Adipose tissue (tissue), 3 donors: ENCODE measurements around the gene FUT6. TPM values are rescaled to one million over a fixed set of nuclear protein-coding genes. Genes with fewer than 3 reads are reported as not detected.
"Not testable (repeated sequence)": the region's sequence is repeated elsewhere in the genome, so short reads cannot be mapped to it uniquely, and the experiment has no call there.

Experiments
- H3K27ac ChIP-seq: one replicate; pipeline ENCODE4 v1.5.1; 2013; ENCODE audit warnings: low read depth, low read length
- WGBS, 3 donors: extraction: QIAGEN DNeasy Blood & Tissue Kit; methylation state at CpG; one replicate each; pipeline ENCODE4 v1.1.7; 2013; 5-methylcytosine and 5-hydroxymethylcytosine counted together
- polyA plus RNA-seq, 3 donors: library from polyadenylated mRNA; stranded (reverse); fragments of 200-250 nt; gene quantifications; one replicate each; pipeline ENCODE4 v1.2.3, GENCODE V29; 2013
- donor health status: healthy with polysubstance abuse.
- donor health status: Bipolar disorder and iron deficiency.
- donor health status: healthy.

The FUT6 gene
- polyA plus RNA-seq, 3 donors, result 0.10 to 2.5 TPM; not detected in 1

DNA sequence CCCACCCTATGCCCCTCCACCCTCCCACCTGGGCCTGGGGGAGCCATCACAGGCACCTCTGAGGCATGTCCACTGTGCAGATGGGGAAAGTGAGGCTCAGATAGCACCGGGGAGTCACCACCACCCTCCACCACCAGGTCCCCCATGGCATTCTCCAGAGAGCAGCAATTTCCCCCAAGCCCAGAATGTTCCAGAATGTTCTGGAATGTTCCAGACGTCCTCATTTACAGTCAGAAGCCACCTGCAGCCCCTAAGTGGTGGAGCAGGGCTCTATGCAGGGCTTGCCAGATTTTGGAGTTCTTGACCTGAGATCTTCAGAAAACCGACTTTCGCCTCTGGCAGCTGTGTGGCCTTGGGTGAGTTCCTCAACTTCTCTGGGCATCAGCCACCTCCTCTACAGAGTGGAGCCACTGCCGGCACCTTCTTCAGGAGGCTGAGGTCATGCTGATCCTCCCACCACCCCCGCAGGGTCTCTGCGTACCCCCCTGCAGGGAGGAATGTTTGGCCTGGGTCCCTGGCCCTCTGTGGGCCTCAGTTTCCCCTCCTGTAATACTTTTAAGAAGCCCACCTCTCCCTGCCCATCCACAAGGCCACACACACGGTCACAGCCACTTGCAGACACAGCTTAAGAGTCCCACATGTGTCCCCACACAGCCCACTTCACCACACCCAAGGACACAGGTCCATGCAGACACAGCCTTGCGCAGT is 24.7 kb upstream of the FUT6 start:
- no peak overlapping the region for H3K27ac ChIP-seq
- 80 to 87% (median 82%) methylated on average over 9 of the region's 9 CpGs for WGBS, 3 donors

DNA sequence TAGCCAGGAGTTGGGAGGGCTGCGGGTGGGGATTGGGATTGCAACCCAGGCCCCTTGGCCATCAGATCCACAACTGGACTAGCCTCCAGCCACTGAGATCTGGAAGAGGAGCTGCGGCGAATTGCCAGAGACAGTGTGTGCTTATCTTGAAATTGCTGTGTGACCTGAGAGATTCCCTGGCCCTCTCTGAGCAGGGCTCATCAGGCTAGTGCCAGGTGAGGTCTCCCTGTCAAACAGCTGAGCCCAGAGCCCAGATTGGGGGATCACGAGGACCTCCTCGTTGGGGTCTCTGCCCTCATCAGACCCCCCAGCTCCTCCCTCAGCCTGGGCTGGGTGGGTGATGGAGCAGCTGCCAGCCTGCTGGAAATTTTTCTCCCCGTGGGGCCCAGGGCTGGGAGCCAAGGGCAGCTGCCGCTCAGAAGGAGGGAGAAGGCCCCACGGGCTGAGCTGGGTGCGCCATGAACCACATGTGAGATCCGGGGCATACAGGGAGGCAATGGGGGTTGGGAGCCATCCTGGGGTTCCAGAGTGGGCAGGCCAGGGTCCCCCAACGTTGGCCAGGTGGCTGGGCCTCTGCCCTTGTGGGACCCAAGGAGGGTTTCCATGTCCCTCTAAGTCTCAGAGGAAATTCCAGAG is 23.6 kb upstream of the FUT6 start:
- 57 to 76% (median 67%) methylated on average over 11 of the region's 11 CpGs for WGBS, 3 donors
- no peak overlapping the region for H3K27ac ChIP-seq

DNA sequence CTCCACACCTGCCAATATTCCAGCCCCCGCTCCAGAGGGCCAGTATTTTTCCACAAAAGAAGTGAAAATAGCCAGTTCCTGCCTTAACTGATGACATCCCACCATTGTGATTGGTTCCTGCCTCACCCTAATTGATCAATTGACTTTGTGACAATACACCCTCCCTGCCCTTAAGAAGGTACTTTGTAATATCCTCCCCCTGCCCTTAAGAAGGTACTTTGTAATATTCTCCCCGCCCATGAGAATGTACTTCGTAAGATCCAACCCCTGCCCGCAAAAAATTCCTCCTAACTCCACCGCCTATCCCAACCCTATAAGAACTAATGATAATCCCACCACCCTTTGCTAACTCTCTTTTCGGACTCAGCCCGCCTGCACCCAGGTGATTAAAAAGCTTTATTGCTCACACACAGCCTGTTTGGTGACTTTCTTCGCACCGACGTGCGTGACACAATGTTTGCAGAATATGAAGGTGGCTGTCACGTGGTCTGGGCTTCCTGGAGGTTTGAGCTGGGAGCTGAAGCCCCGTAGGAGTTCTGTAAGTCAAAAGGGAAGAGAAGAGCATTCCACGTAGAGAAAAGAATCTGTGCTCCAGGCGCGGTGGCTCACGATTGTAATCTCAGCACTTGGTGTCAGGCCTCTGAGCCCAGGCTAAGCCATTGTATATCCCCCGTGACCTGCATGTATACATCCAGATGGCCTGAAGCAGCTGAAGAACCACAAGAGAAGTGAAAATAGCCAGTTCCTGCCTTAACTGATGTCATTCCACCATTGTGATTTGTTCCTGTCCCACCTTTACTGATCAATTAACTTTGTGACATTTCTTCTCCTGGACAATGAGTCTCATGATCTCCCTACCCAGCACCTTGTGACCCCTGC is 17.9 kb upstream of the FUT6 start:
- WGBS, 3 donors, result 77 to 87% (median 87%) methylated on average over 18 of the region's 18 CpGs
- H3K27ac ChIP-seq, result no peak overlapping the region

DNA sequence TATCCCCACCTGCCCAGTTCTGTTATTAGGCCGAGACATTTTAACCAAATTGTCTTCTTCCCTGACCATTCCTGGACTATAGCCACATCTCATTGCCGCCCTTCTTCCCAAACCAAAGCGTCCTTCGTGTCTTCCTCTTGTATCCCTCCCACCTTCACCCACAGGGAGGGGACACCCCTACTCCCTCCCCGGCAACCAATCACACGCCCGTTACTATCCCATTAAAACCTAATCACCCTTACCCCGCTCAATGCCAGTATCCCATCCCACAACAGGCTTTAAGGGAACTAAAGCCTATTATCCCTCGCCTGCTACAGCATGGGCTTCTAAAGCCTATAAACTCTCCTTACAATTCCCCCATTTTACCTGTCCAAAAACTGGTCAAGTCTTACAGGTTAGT is 15.6 kb upstream of the FUT6 start:
- H3K27ac ChIP-seq, result not testable (repeated sequence)
- WGBS, 3 donors, result 81 to 90% (median 84%) methylated on average over 9 of the region's 9 CpGs

GRCh38 chr19:5854121-5854520 is 14.6 kb upstream of the FUT6 start:
- not testable (repeated sequence) for H3K27ac ChIP-seq
- 77 to 79% (median 78%) methylated on average over 10 of the region's 10 CpGs for WGBS, 3 donors

GRCh38 chr19:5851302-5851701 is 11.8 kb upstream of the FUT6 start, which contains the start of gene FUT3:
Gene FUT3 (minus strand): TSS chr19:5851449.
- H3K27ac ChIP-seq, result no peak within 1 kb of the TSS
- 55 to 72% (median 59%) methylated on average over 10 of the region's 10 CpGs for WGBS, 3 donors

GRCh38 chr19:5850743-5851293 is 11.3 kb upstream of the FUT6 start:
- H3K27ac ChIP-seq, result no peak overlapping the region
- 11 to 20% (median 15%) methylated on average over 5 of the region's 5 CpGs for WGBS, 3 donors

- WGBS, 3 donors, result 77 to 87% (median 85%) methylated on average over 6 of the region's 6 CpGs
- no peak overlapping the region for H3K27ac ChIP-seq
Observed at GRCh38 chr19:5850189-5850588, 10.7 kb upstream of the FUT6 start.

- not testable (repeated sequence) for H3K27ac ChIP-seq
- WGBS, 3 donors, result 70 to 78% (median 72%) methylated on average over 5 of the region's 5 CpGs
Observed at GRCh38 chr19:5848621-5849020, 9.1 kb upstream of the FUT6 start.

GRCh38 chr19:5847846-5848245 is 8.3 kb upstream of the FUT6 start:
- WGBS, 3 donors, result 77 to 85% (median 85%) methylated on average over 10 of the region's 10 CpGs

GRCh38 chr19:5844456-5845433 is 5.2 kb upstream of the FUT6 start:
- 84 to 88% (median 86%) methylated on average over 23 to 24 of the region's 24 CpGs for WGBS, 3 donors
- no peak overlapping the region for H3K27ac ChIP-seq

More at GRCh38 chr19:5847846-5848245, 8.3 kb upstream of the FUT6 start:
- H3K27ac ChIP-seq, result not testable (repeated sequence)

- H3K27ac ChIP-seq, result no peak overlapping the region
- 89 to 95% (median 93%) methylated on average over 21 of the region's 21 CpGs for WGBS, 3 donors
Observed at GRCh38 chr19:5843295-5843927, 3.9 kb upstream of the FUT6 start.

GRCh38 chr19:5841735-5842111 is 2.2 kb upstream of the FUT6 start:
- not testable (repeated sequence) for H3K27ac ChIP-seq
- WGBS, 3 donors, result 62 to 85% (median 78%) methylated on average over 6 of the region's 6 CpGs

DNA sequence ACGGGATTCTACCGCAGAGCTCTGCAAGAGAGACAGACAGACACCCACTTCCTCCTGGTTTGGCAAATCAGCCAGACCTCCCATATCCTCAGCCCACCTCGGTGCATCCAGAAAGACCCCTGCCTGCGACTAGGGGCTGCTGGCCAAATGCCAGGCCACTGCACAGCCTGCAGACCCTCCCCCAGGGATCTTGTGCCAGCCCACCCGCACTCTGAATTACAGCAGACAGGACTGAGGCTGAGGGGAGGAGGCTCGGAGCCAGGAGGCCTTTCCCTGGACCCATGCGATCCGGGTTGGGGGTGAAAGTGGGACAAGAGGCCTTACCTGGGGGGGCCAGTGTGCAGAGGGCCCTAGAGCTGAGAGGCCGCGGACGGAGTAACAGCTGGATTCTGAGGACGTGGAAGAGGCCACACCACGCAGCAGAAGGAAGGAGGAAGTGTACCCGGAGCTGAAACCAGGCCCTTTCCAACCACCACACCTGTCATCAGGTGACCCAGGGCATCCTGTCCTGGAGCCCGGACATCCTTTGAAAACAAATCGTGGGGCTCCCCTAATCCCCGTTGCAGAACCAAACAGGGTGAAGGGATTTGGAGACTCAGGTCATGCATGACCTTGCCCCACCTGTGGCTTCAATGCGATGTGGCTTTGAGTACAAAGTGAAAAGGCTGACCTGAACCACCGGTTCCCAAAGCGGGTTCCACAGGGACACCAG is 993 bp downstream of the FUT6 start:
- 39 to 50% (median 46%) methylated on average over 20 of the region's 20 CpGs for WGBS, 3 donors
- H3K27ac ChIP-seq, result no peak overlapping the region

- 19 to 45% (median 37%) methylated on average over 15 of the region's 15 CpGs for WGBS, 3 donors
- no peak overlapping the region for H3K27ac ChIP-seq
Observed at GRCh38 chr19:5837761-5838352, 1.6 kb downstream of the FUT6 start.

DNA sequence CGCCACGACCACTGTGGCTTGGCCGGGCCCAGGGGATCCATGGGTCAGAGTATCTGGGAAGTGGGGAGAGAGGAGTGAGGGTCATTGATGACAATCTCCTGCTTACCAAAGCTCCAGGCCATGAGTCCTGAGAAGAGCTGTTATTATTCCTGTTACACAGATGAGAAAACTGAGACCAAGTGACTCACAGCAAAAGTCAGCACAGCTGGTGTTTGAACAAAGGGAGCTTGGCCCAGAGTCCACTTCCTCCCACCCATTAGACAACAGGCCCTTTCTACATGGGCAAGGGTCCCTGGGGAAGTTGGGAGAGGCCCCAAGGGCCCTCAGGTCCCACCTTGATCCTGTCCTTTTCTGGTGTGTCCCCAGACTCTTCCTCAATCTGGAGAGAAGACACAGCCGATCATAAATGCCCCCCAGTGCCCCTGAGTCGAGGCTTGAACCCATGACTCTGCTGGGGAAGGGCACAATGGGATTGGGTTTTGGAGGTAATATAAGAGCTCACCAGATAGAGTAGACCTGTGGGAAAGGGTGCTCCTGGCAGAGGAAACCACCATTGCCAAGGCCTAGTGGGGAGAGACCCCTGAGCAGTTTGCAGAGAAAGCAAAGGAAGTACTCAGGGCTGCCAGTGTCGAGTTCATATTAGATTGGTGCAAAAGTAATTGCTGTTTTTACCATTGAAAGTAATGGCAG is 6.8 kb downstream of the FUT6 start:
- no peak overlapping the region for H3K27ac ChIP-seq
- WGBS, 3 donors, result 78 to 87% (median 86%) methylated on average over 6 of the region's 6 CpGs
